Choroid plexus epithelial cell (primary cell): Measurements from ENCODE around the gene PRKACG.

Experiments
- DNase-seq: peaks from one replicate; pipeline ENCODE4 v3.0.0-alpha.2; 2010; ENCODE audit warnings: low read depth
- H3K4me3 ChIP-seq: 2 replicates; pipeline ENCODE4 v1.5.1; 2011; ENCODE audit warnings: low read depth, mild to moderate bottlenecking, control low read depth, low read length, moderate library complexity
- TF ChIP-seq, protein P1 (sequence below): conservative IDR thresholded peaks from 2 replicates; pipeline ENCODE4 v1.5.1; 2011; ENCODE audit warnings: low read depth, mild to moderate bottlenecking, control low read depth, inconsistent platforms, low read length, moderate library complexity

PRKACG gene

DNA sequence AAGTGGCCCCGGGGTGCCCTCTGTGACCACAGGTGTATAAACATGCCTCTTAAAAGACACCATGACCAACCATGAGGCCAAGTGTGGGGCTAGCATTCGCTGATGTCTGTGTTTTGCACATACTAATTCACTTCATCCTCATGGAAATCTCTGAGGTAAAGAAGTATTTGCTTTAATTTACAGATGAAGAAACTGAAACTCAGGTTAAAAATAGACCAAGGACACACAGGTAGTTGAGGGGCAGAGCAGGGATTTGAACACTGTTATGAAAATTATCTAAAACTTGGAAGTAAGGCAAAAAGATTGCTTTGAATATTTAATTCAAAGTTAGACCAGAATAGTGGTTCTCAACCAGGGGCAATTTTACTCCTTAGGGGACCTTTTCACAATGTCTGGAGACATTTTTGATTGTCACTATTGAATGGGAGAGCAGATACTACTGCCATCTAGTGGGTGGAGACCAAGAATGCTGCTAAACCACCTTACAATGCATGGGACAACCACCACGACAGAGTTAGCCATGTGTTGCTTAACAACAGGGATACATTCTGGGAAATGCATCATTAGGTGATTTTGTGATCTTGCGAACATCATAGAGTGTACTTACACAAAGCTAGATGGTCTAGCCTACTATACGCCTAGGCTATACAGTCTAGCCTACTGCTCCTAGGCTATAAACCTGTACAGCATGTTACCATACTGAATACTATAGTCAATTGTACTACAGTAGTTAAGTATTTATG is 13.6 kb upstream of the PRKACG start:
- no peak overlapping the region for H3K4me3 ChIP-seq
- TF ChIP-seq, protein P1, sequence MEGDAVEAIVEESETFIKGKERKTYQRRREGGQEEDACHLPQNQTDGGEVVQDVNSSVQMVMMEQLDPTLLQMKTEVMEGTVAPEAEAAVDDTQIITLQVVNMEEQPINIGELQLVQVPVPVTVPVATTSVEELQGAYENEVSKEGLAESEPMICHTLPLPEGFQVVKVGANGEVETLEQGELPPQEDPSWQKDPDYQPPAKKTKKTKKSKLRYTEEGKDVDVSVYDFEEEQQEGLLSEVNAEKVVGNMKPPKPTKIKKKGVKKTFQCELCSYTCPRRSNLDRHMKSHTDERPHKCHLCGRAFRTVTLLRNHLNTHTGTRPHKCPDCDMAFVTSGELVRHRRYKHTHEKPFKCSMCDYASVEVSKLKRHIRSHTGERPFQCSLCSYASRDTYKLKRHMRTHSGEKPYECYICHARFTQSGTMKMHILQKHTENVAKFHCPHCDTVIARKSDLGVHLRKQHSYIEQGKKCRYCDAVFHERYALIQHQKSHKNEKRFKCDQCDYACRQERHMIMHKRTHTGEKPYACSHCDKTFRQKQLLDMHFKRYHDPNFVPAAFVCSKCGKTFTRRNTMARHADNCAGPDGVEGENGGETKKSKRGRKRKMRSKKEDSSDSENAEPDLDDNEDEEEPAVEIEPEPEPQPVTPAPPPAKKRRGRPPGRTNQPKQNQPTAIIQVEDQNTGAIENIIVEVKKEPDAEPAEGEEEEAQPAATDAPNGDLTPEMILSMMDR: peak; percentile 83
- DNase-seq: peak; percentile 69

DNA sequence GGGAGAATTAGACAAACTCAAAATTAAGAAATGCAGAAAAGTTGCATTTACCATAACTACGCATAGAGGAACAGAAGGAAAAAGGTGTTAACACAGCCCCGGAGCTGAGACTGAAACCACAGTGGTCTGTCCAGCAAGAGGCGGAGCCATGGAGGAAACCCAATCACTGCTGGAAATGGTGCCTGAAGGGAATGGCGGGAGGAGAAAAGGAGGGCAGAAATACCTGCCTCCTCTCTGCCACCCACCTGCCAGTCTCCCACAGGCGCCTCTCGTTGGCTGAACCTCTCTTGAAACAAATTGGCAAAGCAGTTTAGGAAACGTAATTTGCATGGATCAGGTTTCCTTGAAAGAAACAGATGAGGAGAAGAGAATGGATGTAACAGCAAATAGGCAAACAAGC is 9.7 kb upstream of the PRKACG start:
- TF ChIP-seq, protein P1: no peak
- H3K4me3 ChIP-seq: no peak overlapping the region
- DNase-seq: no peak

DNA sequence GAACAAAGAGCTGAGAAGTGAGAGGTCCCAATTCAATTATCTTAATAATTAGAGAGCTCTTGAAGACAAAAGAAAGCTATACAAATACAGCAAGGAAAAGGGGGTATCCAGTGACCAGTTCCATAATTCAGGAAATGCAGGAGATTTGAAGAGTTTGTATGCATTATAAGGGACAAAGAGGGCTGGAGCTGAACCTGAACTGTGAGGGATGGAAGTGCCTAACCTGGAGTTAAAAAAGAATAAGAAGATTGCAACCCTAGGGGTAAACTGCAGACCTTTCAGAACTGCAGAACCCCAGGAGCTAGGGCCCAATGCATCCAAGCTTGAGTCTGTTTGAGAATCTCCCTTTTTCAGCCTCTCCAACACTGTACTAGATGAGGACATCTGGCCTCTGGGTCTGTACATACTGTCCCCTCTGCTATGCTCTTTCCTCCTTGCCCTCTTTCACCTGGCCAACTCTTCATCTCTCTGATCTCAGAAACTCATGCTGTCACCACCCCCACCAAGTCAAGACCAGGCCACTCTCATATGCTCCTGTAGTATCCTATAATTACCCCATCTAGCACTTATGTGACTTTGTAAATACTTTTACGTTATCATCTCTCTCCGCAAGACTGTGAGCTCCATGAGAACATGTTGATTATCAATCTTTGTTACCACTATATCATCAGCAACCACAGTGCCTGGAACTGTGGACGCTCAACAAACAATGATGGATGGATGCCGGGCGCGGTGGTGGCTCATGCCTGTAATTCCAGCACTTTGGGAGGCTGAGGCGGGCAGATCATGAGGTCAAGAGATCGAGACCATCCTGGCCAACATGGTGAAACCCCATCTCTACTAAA is 6.6 kb upstream of the PRKACG start:
- H3K4me3 ChIP-seq: no peak overlapping the region
- DNase-seq: no peak
- TF ChIP-seq, protein P1: no peak

DNA sequence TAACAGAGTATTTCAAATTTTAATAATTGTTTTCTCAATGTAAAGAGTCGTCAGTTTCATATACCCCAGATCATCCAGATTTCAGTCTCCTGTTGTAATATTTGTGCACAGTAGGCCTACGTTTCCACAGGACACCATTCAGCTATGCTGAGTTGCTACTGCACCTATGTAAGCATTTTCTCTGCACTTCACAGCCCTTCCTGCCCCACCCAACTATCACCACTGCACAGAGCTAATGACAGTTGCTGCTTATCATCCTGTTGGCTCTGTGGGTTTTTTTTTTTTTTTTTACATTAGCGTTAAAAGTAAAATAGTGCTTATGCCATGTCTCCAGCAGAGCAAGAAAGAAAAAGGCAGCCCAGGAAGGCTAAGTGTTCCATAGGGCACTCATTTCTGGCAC is 5.9 kb upstream of the PRKACG start:
- no peak for DNase-seq
- H3K4me3 ChIP-seq: no peak overlapping the region
- TF ChIP-seq, protein P1: no peak

DNA sequence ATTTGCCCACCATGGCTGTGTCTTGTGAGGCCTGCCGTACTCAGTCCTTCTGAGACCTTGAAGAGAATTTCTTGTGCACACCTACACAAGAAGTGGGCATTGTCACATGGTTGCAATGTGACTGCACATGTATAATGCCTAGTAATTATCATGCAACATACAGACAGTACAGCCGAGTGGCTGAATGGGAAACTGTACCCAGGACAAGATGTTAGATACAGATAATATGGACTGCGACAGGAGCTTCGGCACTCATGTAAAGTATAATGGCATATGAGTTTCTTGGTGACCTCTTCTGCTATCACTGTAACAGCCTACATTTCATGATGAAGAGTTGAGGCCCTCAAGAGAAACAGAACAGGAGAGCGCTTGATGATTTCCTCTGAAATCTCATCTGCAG is 4.8 kb upstream of the PRKACG start:
- no peak overlapping the region for H3K4me3 ChIP-seq
- TF ChIP-seq, protein P1: no peak
- DNase-seq: no peak

DNA sequence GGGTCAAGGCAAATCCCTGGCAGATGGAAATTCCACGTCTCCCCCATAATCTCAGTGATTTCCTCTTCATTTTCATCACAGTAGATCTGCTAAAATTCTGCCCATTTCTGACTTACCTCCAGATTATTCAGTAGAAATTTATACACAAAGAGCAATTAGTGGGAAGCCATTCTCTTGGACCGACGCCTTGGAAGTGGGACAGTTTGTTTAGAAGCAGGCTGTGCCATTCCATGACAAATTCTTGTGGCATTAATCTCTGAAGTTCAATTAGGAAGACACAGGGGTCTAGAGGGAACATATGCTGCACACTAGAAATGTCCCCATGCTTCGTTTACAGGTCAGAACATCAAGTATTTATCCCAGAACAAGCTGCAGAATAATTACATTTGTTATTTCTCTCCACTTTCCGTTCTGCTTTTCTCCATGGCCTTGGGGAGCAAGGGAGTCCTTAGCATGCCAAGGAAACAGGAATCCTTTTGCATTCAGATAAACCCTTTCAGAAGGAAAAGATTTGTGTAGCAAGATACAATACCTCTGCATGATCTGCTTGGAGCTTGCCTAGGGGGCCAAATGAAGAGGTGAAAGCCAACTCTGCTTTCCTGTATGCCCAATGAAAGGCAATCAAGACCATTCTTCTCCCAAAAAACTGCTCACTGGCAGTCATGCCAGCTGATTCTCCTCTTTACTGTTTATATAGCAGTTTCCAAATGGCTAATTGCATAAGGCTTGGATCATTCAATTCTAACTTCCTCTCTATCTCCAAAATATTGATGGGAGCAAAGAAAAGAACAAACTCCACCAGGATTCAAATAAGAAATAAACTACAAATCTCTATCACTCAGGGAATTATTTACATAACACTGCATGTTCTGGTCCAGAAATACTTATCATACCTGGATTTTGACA is 2.5 kb upstream of the PRKACG start:
- H3K4me3 ChIP-seq: no peak overlapping the region
- TF ChIP-seq, protein P1: no peak
- DNase-seq: no peak
